SJSA1 (cell line): Measurements from ENCODE around the gene S100A16. TPM values are rescaled to one million over a fixed set of nuclear protein-coding genes. Genes with fewer than 3 reads are reported as not detected.
"Not testable (repeated sequence)": the region's sequence is repeated elsewhere in the genome, so short reads cannot be mapped to it uniquely, and the experiment has no call there.

Experiments
- DNase-seq, 2 experiments: peaks; one replicate each; pipeline ENCODE4 v3.0.0-alpha.2; 2015 to 2020; ENCODE audit warnings: low spot score in 2 of 2, low read depth in 1 of 2
- H3K27ac ChIP-seq: fragments of 250-450 bp; sonication (Bioruptor Pico); 2 replicates; pipeline ENCODE4 v1.5.1; 2020; ENCODE audit warnings: mild to moderate bottlenecking, moderate library complexity
- H3K27me3 ChIP-seq: fragments of 250-450 bp; sonication (Bioruptor Pico); replicated peaks from 2 replicates; pipeline ENCODE4 v1.5.1; 2020; ENCODE audit warnings: mild to moderate bottlenecking, moderate library complexity
- H3K36me3 ChIP-seq: fragments of 250-450 bp; sonication (Bioruptor Pico); 2 replicates; pipeline ENCODE4 v1.5.1; 2020; ENCODE audit warnings: mild to moderate bottlenecking
- H3K4me1 ChIP-seq: fragments of 250-450 bp; sonication (Bioruptor Pico); replicated peaks from 2 replicates; pipeline ENCODE4 v1.6.1; 2021; ENCODE audit warnings: mild to moderate bottlenecking
- H3K4me3 ChIP-seq: fragments of 250-450 bp; sonication (Bioruptor Pico); 2 replicates; pipeline ENCODE4 v1.5.1; 2020; ENCODE audit warnings: mild to moderate bottlenecking
- H3K9me3 ChIP-seq: fragments of 250-450 bp; sonication (Bioruptor Pico); replicated peaks from 2 replicates; pipeline ENCODE4 v1.5.1; 2020; ENCODE audit warnings: mild to moderate bottlenecking
- total RNA-seq: library from RNA; depleted of rRNA; stranded (reverse); fragments of >200 nt; shearing (Covaris generic); gene quantifications from 2 replicates; pipeline ENCODE4 v1.2.3, GENCODE V29; 2014

Gene S100A16
- total RNA-seq, 1 experiment from 2014 or later, result 39.8 TPM

- DNase-seq, result no peak
- H3K9me3 ChIP-seq, result no peaks in the 10 kb centered on the region
- peak overlapping the region; percentile 2; the same call in 1 of the 2 replicates for H3K27ac ChIP-seq
- no peaks in the 10 kb centered on the region for H3K27me3 ChIP-seq
- peaks cover 20% of the 10 kb centered on the region for H3K4me1 ChIP-seq
- no peaks in the 10 kb centered on the region for H3K36me3 ChIP-seq
- no peak overlapping the region for H3K4me3 ChIP-seq
These were observed 34.0 kb downstream of the S100A16 start for GRCh38 chr1:153578936-153579335.

GRCh38 chr1:153578490-153578889, 34.4 kb downstream of the S100A16 start:
- peaks cover 20% of the 10 kb centered on the region for H3K4me1 ChIP-seq
- no peak overlapping the region for H3K4me3 ChIP-seq
- peak in 1 of 2 experiments; percentile 29 for DNase-seq
- no peaks in the 10 kb centered on the region for H3K9me3 ChIP-seq
- peak overlapping the region; percentile 31; the same call in 1 of the 2 replicates for H3K27ac ChIP-seq
- H3K27me3 ChIP-seq, result no peaks in the 10 kb centered on the region
- H3K36me3 ChIP-seq, result no peaks in the 10 kb centered on the region

- peaks cover 22% of the 10 kb centered on the region for H3K4me1 ChIP-seq
- no peaks in the 10 kb centered on the region for H3K36me3 ChIP-seq
- DNase-seq, result no peak
- no peaks in the 10 kb centered on the region for H3K27me3 ChIP-seq
- no peaks in the 10 kb centered on the region for H3K9me3 ChIP-seq
- H3K4me3 ChIP-seq, result no peak overlapping the region
- H3K27ac ChIP-seq, result no peak overlapping the region
These were observed 35.3 kb downstream of the S100A16 start for GRCh38 chr1:153577624-153578051.

- no peak for DNase-seq
- H3K4me1 ChIP-seq, result peaks cover 23% of the 10 kb centered on the region
- no peak overlapping the region for H3K27ac ChIP-seq
These were observed 35.8 kb downstream of the S100A16 start for GRCh38 chr1:153577138-153577537.

GRCh38 chr1:153575497-153575896, 37.4 kb downstream of the S100A16 start:
- H3K9me3 ChIP-seq, H3K4me3 ChIP-seq, H3K27ac ChIP-seq, H3K36me3 ChIP-seq, DNase-seq, H3K27me3 ChIP-seq: not testable (repeated sequence)
- H3K4me1 ChIP-seq, result peaks cover 23% of the 10 kb centered on the region

More at GRCh38 chr1:153577138-153577537, 35.8 kb downstream of the S100A16 start:
- no peaks in the 10 kb centered on the region for H3K27me3 ChIP-seq
- no peaks in the 10 kb centered on the region for H3K36me3 ChIP-seq
- H3K9me3 ChIP-seq, result no peaks in the 10 kb centered on the region
- H3K4me3 ChIP-seq, result no peak overlapping the region

GRCh38 chr1:153575081-153575491, 37.9 kb downstream of the S100A16 start:
- H3K4me3 ChIP-seq, H3K36me3 ChIP-seq, H3K27ac ChIP-seq, DNase-seq, H3K27me3 ChIP-seq, H3K9me3 ChIP-seq: not testable (repeated sequence)
- peaks cover 23% of the 10 kb centered on the region for H3K4me1 ChIP-seq

- Histone ChIP-seq H3K9me3 (no peaks in the 10 kb centered on the region), H3K36me3 (no peaks in the 10 kb centered on the region), H3K4me1 (peaks cover 21% of the 10 kb centered on the region), H3K27me3 (no peaks in the 10 kb centered on the region), H3K27ac (no peak overlapping the region), H3K4me3 (no peak overlapping the region)
- DNase-seq, result no peak
These were observed 39.6 kb downstream of the S100A16 start for GRCh38 chr1:153573351-153573750.

GRCh38 chr1:153572569-153573015, 40.3 kb downstream of the S100A16 start:
- Histone ChIP-seq H3K4me3 (no peak overlapping the region), H3K4me1 (peaks cover 21% of the 10 kb centered on the region), H3K36me3 (no peaks in the 10 kb centered on the region), H3K9me3 (no peaks in the 10 kb centered on the region), H3K27me3 (no peaks in the 10 kb centered on the region), H3K27ac (no peak overlapping the region)
- peak; percentile 62 to 80 for DNase-seq

GRCh38 chr1:153571706-153572105, 41.2 kb downstream of the S100A16 start:
- DNase-seq, result no peak
- H3K4me1 ChIP-seq, result peaks cover 30% of the 10 kb centered on the region
- H3K27ac ChIP-seq, result no peak overlapping the region

GRCh38 chr1:153570874-153571273, 42.1 kb downstream of the S100A16 start:
- Histone ChIP-seq H3K27me3 (no peaks in the 10 kb centered on the region), H3K36me3 (0 out of 2 replicates have a peak, but pooled peaks cover 4% of the 10 kb centered on the region), H3K9me3 (no peaks in the 10 kb centered on the region), H3K4me3 (no peak overlapping the region), H3K4me1 (peaks cover 36% of the 10 kb centered on the region), H3K27ac (no peak overlapping the region)
- DNase-seq, result no peak

More at GRCh38 chr1:153571706-153572105, 41.2 kb downstream of the S100A16 start:
- Histone ChIP-seq H3K9me3 (no peaks in the 10 kb centered on the region), H3K36me3 (0 out of 2 replicates have a peak, but pooled peaks cover 4% of the 10 kb centered on the region), H3K27me3 (no peaks in the 10 kb centered on the region), H3K4me3 (no peak overlapping the region)

GRCh38 chr1:153569465-153569864, 43.5 kb downstream of the S100A16 start:
- no peak for DNase-seq
- no peak overlapping the region for H3K27ac ChIP-seq
- H3K4me1 ChIP-seq, result peaks cover 46% of the 10 kb centered on the region

GRCh38 chr1:153568367-153569099, 44.4 kb downstream of the S100A16 start:
- H3K4me3 ChIP-seq, result no peak overlapping the region
- no peaks in the 10 kb centered on the region for H3K9me3 ChIP-seq
- H3K4me1 ChIP-seq, result peaks cover 46% of the 10 kb centered on the region
- peak overlapping the region; percentile 99 for H3K27ac ChIP-seq
- DNase-seq, result peak; percentile 92
- H3K36me3 ChIP-seq, result 0 out of 2 replicates have a peak, but pooled peaks cover 4% of the 10 kb centered on the region
- H3K27me3 ChIP-seq, result no peaks in the 10 kb centered on the region

More at GRCh38 chr1:153569465-153569864, 43.5 kb downstream of the S100A16 start:
- no peaks in the 10 kb centered on the region for H3K9me3 ChIP-seq
- H3K27me3 ChIP-seq, result no peaks in the 10 kb centered on the region
- H3K4me3 ChIP-seq, result no peak overlapping the region
- H3K36me3 ChIP-seq, result 0 out of 2 replicates have a peak, but pooled peaks cover 4% of the 10 kb centered on the region

- peaks cover 45% of the 10 kb centered on the region for H3K4me1 ChIP-seq
- peak in 1 of 2 experiments; percentile 37 for DNase-seq
- H3K9me3 ChIP-seq, result no peaks in the 10 kb centered on the region
- H3K27ac ChIP-seq, result peak overlapping the region; percentile 99
- H3K4me3 ChIP-seq, result no peak overlapping the region
- H3K27me3 ChIP-seq, result no peaks in the 10 kb centered on the region
- H3K36me3 ChIP-seq, result 0 out of 2 replicates have a peak, but pooled peaks cover 4% of the 10 kb centered on the region
These were observed 45.1 kb downstream of the S100A16 start for GRCh38 chr1:153567621-153568366.
